OCI-LY7 (cell line): ENCODE data around the gene HERC3. TPM values are rescaled to one million over a fixed set of nuclear protein-coding genes. Genes with fewer than 3 reads are reported as not detected.

ENCODE experiments used
- BruUV-seq: library from RNA; stranded (reverse); fragments of 400-500 nt; replicated peaks from 2 replicates; lab custom pipeline; 2021; lab: Mats Ljungman, UMichigan
- CTCF ChIA-PET: fragments of 300-600 bp; sonication (Branson Sonifier 250); formaldehyde crosslinking; loops from one replicate; lab custom pipeline; 2022; ENCODE audit warnings: antibody characterized with exemption; ENCODE audit not compliant: unreplicated experiment; lab: Charles Lee
- POLR2A ChIA-PET: fragments of 300-600 bp; sonication (Branson Sonifier 250); formaldehyde crosslinking; loops from one replicate; lab custom pipeline; 2022; ENCODE audit warnings: antibody characterized with exemption; lab: Charles Lee
- DNase-seq: peaks from one replicate; pipeline ENCODE4 v3.0.0-alpha.2; 2015; ENCODE audit warnings: low spot score
- H2AFZ ChIP-seq: fragments of 200-600 bp; sonication (generic), shearing (Covaris generic); 2 replicates; pipeline ENCODE4 v1.6.1; 2014; ENCODE audit warnings: mild to moderate bottlenecking, antibody characterized with exemption, low read length, moderate library complexity
- H3K27ac ChIP-seq: fragments of 200-600 bp; sonication (generic); 2 replicates; pipeline ENCODE4 v1.5.1; 2014; ENCODE audit warnings: mixed run types, low read depth, mild to moderate bottlenecking, moderate library complexity, low read length, inconsistent platforms; ENCODE audit not compliant: poor library complexity, severe bottlenecking
- H3K36me3 ChIP-seq: fragments of 200-600 bp; sonication (generic); 2 replicates; pipeline ENCODE4 v1.6.1; 2014; ENCODE audit warnings: mild to moderate bottlenecking, antibody characterized with exemption, low read length, moderate library complexity, mixed read lengths; ENCODE audit not compliant: insufficient read depth
- H3K4me1 ChIP-seq: fragments of 200-600 bp; sonication (generic); 2 replicates; pipeline ENCODE4 v1.5.1; 2014; ENCODE audit warnings: mild to moderate bottlenecking, low read length; ENCODE audit not compliant: insufficient read depth, poor library complexity, severe bottlenecking
- H3K4me2 ChIP-seq: fragments of 200-600 bp; sonication (generic); 2 replicates; pipeline ENCODE4 v1.6.1; 2014; ENCODE audit warnings: mild to moderate bottlenecking, low read length
- H3K4me3 ChIP-seq: fragments of 200-600 bp; sonication (generic); 2 replicates; pipeline ENCODE4 v1.5.1; 2014; ENCODE audit warnings: mild to moderate bottlenecking, low read depth, low read length; ENCODE audit not compliant: poor library complexity, severe bottlenecking
- H3K79me2 ChIP-seq: fragments of 200-600 bp; sonication (generic); 2 replicates; pipeline ENCODE4 v1.6.1; 2016; ENCODE audit warnings: low read depth, mild to moderate bottlenecking, low read length, moderate library complexity, mixed read lengths; ENCODE audit not compliant: insufficient read depth
- H3K9me2 ChIP-seq: fragments of 200-600 bp; sonication (generic); 2 replicates; pipeline ENCODE4 v1.6.1; 2016; ENCODE audit warnings: mild to moderate bottlenecking, low read length, mixed read lengths; ENCODE audit not compliant: insufficient read depth
- H3K9me3 ChIP-seq: fragments of 200-600 bp; sonication (generic); 2 replicates; pipeline ENCODE4 v1.6.1; 2014; ENCODE audit warnings: mild to moderate bottlenecking, mixed run types, low read length, mixed read lengths
- H4K20me1 ChIP-seq: fragments of 200-600 bp; sonication (generic); 2 replicates; pipeline ENCODE4 v1.6.1; 2014; ENCODE audit warnings: mild to moderate bottlenecking, antibody characterized with exemption, low read length, moderate library complexity, mixed read lengths; ENCODE audit not compliant: insufficient read depth
- EZH2phosphoT487 ChIP-seq: fragments of 200-600 bp; sonication (generic); IDR thresholded peaks from 2 replicates; pipeline ENCODE4 v1.6.1; 2018; ENCODE audit warnings: low read depth, borderline replicate concordance, mild to moderate bottlenecking, mixed run types, antibody characterized with exemption, low read length, moderate library complexity, mixed read lengths
- intact Hi-C: fragments of 100-400 bp; cut with micrococcal nuclease; formaldehyde crosslinking; loops from one replicate; pipeline ENCODE4 v1.10.0; 2022; ENCODE audit not compliant: unreplicated experiment
- total RNA-seq, 2 experiments: library from RNA; depleted of rRNA in 1 of 2; stranded (reverse); fragments of >200 nt in 1 of 2; shearing (Covaris generic) in 1 of 2; gene quantifications; 2 replicates each; pipeline ENCODE4 v1.2.3, GENCODE V29; 2014 to 2022
- TF ChIP-seq, protein P1 (sequence below): fragments of 200-600 bp; sonication (generic); conservative IDR thresholded peaks from 2 replicates; pipeline ENCODE4 v1.5.1; 2014; ENCODE audit warnings: mild to moderate bottlenecking, antibody characterized with exemption, low read length, moderate library complexity, mixed read lengths

The HERC3 gene
- total RNA-seq, 2 experiments from 2014 or later = 9.2 to 22.9 TPM

- Histone ChIP-seq H3K9me2 (no peaks in the 10 kb centered on the region), H2AFZ (no peak overlapping the region), H3K36me3 (no peaks in the 10 kb centered on the region), H3K79me2 (no peaks in the 10 kb centered on the region), H3K9me3 (no peaks in the 10 kb centered on the region), H3K4me2 (no peak overlapping the region), H3K4me3 (no peak overlapping the region), H4K20me1 (no peaks in the 10 kb centered on the region), H3K4me1 (no peaks in the 10 kb centered on the region), H3K27ac (no peak overlapping the region)
- no peak for TF ChIP-seq EZH2phosphoT487
- TF ChIP-seq, protein P1, sequence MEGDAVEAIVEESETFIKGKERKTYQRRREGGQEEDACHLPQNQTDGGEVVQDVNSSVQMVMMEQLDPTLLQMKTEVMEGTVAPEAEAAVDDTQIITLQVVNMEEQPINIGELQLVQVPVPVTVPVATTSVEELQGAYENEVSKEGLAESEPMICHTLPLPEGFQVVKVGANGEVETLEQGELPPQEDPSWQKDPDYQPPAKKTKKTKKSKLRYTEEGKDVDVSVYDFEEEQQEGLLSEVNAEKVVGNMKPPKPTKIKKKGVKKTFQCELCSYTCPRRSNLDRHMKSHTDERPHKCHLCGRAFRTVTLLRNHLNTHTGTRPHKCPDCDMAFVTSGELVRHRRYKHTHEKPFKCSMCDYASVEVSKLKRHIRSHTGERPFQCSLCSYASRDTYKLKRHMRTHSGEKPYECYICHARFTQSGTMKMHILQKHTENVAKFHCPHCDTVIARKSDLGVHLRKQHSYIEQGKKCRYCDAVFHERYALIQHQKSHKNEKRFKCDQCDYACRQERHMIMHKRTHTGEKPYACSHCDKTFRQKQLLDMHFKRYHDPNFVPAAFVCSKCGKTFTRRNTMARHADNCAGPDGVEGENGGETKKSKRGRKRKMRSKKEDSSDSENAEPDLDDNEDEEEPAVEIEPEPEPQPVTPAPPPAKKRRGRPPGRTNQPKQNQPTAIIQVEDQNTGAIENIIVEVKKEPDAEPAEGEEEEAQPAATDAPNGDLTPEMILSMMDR = no peak
- POLR2A ChIA-PET = no interaction called here
- intact Hi-C loops = no loop called here
- no peak for DNase-seq
- no TSS peak for BruUV-seq
- CTCF ChIA-PET = no interaction called here
Measured at GRCh38 chr4:88751258-88752075, 159.2 kb downstream of the HERC3 start.

DNA sequence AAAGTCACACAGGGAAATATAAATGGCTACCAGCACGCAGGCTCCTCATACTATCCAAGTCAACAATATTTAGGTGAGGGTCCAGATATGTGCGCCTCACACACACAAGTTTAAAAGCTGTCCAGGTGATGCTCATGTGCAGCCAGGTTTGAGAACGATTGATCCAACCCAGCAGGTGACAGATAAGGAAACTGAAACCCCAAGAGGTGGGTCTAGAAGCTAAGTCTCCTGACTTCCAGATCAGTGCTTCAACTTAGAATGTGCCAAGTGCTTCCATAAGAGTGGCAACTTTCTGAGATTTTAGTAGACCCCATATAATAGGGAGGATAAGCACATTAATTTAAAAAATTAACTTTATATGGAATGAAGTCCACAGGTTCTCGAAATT is 159.8 kb downstream of the HERC3 start:
- Histone ChIP-seq H3K4me3 (no peak overlapping the region), H2AFZ (no peak overlapping the region), H4K20me1 (no peaks in the 10 kb centered on the region), H3K27ac (no peak overlapping the region), H3K79me2 (no peaks in the 10 kb centered on the region), H3K4me1 (no peaks in the 10 kb centered on the region), H3K9me3 (no peaks in the 10 kb centered on the region), H3K4me2 (no peak overlapping the region), H3K36me3 (no peaks in the 10 kb centered on the region), H3K9me2 (no peaks in the 10 kb centered on the region)
- intact Hi-C loops = no loop called here
- no peak for DNase-seq
- BruUV-seq = no TSS peak
- ChIA-PET CTCF (no interaction called here), POLR2A (no interaction called here)
- TF ChIP-seq, protein P1 = no peak
- no peak for TF ChIP-seq EZH2phosphoT487

DNA sequence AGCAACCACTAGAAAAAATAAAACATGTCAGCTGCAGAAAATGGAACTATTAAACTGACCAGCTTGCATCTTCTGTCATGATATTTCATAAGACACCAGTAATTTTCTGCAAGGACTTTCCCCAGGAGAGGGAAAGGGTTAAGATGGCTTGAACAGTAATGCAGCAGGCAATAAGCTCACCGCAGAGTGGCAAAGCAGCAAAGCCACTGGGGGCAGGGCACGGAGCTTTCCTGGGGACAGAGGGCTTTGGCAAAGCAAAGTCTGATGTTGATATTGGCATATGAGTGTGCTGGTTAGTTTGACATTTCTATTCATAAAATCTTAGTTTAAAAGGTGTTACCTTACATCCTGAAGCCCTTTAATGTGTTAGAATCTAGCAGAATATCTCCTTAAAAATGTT is 160.5 kb downstream of the HERC3 start:
- H3K79me2 ChIP-seq = no peaks in the 10 kb centered on the region
- no peaks in the 10 kb centered on the region for H3K9me2 ChIP-seq
- ChIA-PET CTCF (no interaction called here), POLR2A (no interaction called here)
- BruUV-seq = no TSS peak
- no peak for DNase-seq
- no peaks in the 10 kb centered on the region for H3K4me1 ChIP-seq
- intact Hi-C loops = no loop called here
- H4K20me1 ChIP-seq = no peaks in the 10 kb centered on the region
- TF ChIP-seq, protein P1 = no peak
- no peak for TF ChIP-seq EZH2phosphoT487
- H2AFZ ChIP-seq = no peak overlapping the region
- H3K9me3 ChIP-seq = no peaks in the 10 kb centered on the region
- H3K4me3 ChIP-seq = no peak overlapping the region
- no peak overlapping the region for H3K4me2 ChIP-seq
- no peak overlapping the region for H3K27ac ChIP-seq
- H3K36me3 ChIP-seq = no peaks in the 10 kb centered on the region
